ENCODE measurements around the gene EGR4. TPM values are rescaled to one million over a fixed set of nuclear protein-coding genes. Genes with fewer than 3 reads are reported as not detected.

EGR4 gene
- polyA plus RNA-seq, 3 donors, result 0.12 to 0.15 TPM; not detected in 1

- TF ChIP-seq CTCF (IDR thresholded peaks at IDR 0.05), result no peak
- Histone ChIP-seq H4K20me1 (ENCODE audit: insufficient read depth, low read length) (peaks cover 31% of the 10 kb centered on the region), H3K79me2 (ENCODE audit: insufficient read depth, low read length) (no peaks in the 10 kb centered on the region), H2AFZ (ENCODE audit: insufficient read depth, low read depth, low read length, poor library complexity, severe bottlenecking) (no peak overlapping the region), H3K27ac (ENCODE audit: low read depth in 1 of 2, low read length in 2 of 2) (no peak overlapping the region), H3K27me3 (ENCODE audit: control insufficient read depth in 2 of 2, insufficient read depth in 2 of 2, low read length in 2 of 2) (peaks cover 6 to 16% of the 10 kb centered on the region in 2 donors), H3K36me3 (replicated peaks in 1 of 2; ENCODE audit: control insufficient read depth in 1 of 2, insufficient read depth in 2 of 2, low read length in 2 of 2) (peaks cover 10 to 27% of the 10 kb centered on the region in 2 donors), H3K4me2 (replicated peaks; ENCODE audit: extremely low read depth, low read length, poor library complexity, severe bottlenecking) (no peak overlapping the region), H3K4me1 (ENCODE audit: control insufficient read depth in 1 of 2, insufficient read depth in 2 of 2, low read length in 2 of 2) (peaks cover 0 to 5% of the 10 kb centered on the region in 2 donors), H3K9ac (ENCODE audit: insufficient read depth, low read length, poor library complexity, severe bottlenecking) (no peak overlapping the region), H3K9me3 (replicated peaks in 1 of 2; ENCODE audit: control insufficient read depth in 1 of 2, insufficient read depth in 1 of 2, low read length in 2 of 2) (no peaks in the 10 kb centered on the region), H3K4me3 (replicated peaks in 1 of 3; ENCODE audit: low read depth in 2 of 3, low read length in 3 of 3) (no peak overlapping the region)
- Mint-ChIP-seq H3K4me1 (peaks cover 5% of the 10 kb centered on the region), H3K27me3 (ENCODE audit: low read depth in 3 of 3) (peaks cover 16 to 22% (median 21%) of the 10 kb centered on the region in 3 donors), H3K9me3 (peaks cover 0 to 7% (median 0%) of the 10 kb centered on the region in 7 donors), H3K4me3 (no peak overlapping the region), H3K27ac (no peak overlapping the region), H3K36me3 (peaks cover 31 to 49% of the 10 kb centered on the region in 2 donors)
- no peak for DNase-seq
- intact Hi-C loops (cut with micrococcal nuclease), result no loop called here
- WGBS (ENCODE audit: insufficient coverage), result 42% methylated on average over 108 of the region's 113 CpGs
Measured at GRCh38 chr2:73268830-73269685, 24.3 kb downstream of the EGR4 start.

GRCh38 chr2:73268366-73268829, 24.9 kb downstream of the EGR4 start:
- H2AFZ ChIP-seq (ENCODE audit: insufficient read depth, low read depth, low read length, poor library complexity, severe bottlenecking), result no peak overlapping the region
- H3K4me3 ChIP-seq (replicated peaks in 1 of 3; ENCODE audit: low read depth in 2 of 3, low read length in 3 of 3), result no peak overlapping the region
- Mint-ChIP-seq H3K4me3 (no peak overlapping the region), H3K4me1 (peaks cover 5% of the 10 kb centered on the region), H3K27ac (peak overlapping the region in 1 of 7 donors; percentile 12), H3K36me3 (peaks cover 38 to 50% of the 10 kb centered on the region in 2 donors), H3K9me3 (peaks cover 0 to 7% (median 0%) of the 10 kb centered on the region in 7 donors), H3K27me3 (ENCODE audit: low read depth in 3 of 3) (peaks cover 16 to 22% (median 21%) of the 10 kb centered on the region in 3 donors)
- WGBS (ENCODE audit: insufficient coverage), result 97% methylated on average over 12 of the region's 14 CpGs
- DNase-seq, result no peak
- H3K4me2 ChIP-seq (replicated peaks; ENCODE audit: extremely low read depth, low read length, poor library complexity, severe bottlenecking), result no peak overlapping the region
- H3K9me3 ChIP-seq (replicated peaks in 1 of 2; ENCODE audit: control insufficient read depth in 1 of 2, insufficient read depth in 1 of 2, low read length in 2 of 2), result no peaks in the 10 kb centered on the region
- H3K4me1 ChIP-seq (ENCODE audit: control insufficient read depth in 1 of 2, insufficient read depth in 2 of 2, low read length in 2 of 2), result peaks cover 0 to 5% of the 10 kb centered on the region in 2 donors
- H3K27ac ChIP-seq (ENCODE audit: low read depth in 1 of 2, low read length in 2 of 2), result no peak overlapping the region
- peaks cover 6 to 16% of the 10 kb centered on the region in 2 donors for H3K27me3 ChIP-seq (ENCODE audit: control insufficient read depth in 2 of 2, insufficient read depth in 2 of 2, low read length in 2 of 2)
- peaks cover 31% of the 10 kb centered on the region for H4K20me1 ChIP-seq (ENCODE audit: insufficient read depth, low read length)
- no peak for TF ChIP-seq CTCF (IDR thresholded peaks at IDR 0.05)
- H3K79me2 ChIP-seq (ENCODE audit: insufficient read depth, low read length), result no peaks in the 10 kb centered on the region
- peaks cover 17 to 34% of the 10 kb centered on the region in 2 donors for H3K36me3 ChIP-seq (replicated peaks in 1 of 2; ENCODE audit: control insufficient read depth in 1 of 2, insufficient read depth in 2 of 2, low read length in 2 of 2)
- H3K9ac ChIP-seq (ENCODE audit: insufficient read depth, low read length, poor library complexity, severe bottlenecking), result no peak overlapping the region
- intact Hi-C loops (cut with micrococcal nuclease), result no loop called here
